H9 (cell line): ENCODE measurements around the gene TSPYL1. TPM values are rescaled to one million over a fixed set of nuclear protein-coding genes. Genes with fewer than 3 reads are reported as not detected.

Experiments
- DNase-seq: peaks from one replicate; pipeline ENCODE4 v3.0.0-alpha.2; 2017
- H2AFZ ChIP-seq: one replicate; pipeline ENCODE4 v1.6.1; 2013; ENCODE audit warnings: mild to moderate bottlenecking, low read length, control low read depth, moderate library complexity
- H2AK5ac ChIP-seq: 2 replicates; pipeline ENCODE4 v1.6.1; 2013; ENCODE audit warnings: low read length, control low read depth, mixed read lengths; ENCODE audit not compliant: insufficient read length
- H2BK120ac ChIP-seq: one replicate; pipeline ENCODE4 v1.6.1; 2013; ENCODE audit warnings: low read depth, mild to moderate bottlenecking, low read length, control low read depth, inconsistent platforms; ENCODE audit not compliant: poor library complexity, severe bottlenecking
- H2BK12ac ChIP-seq: 2 replicates; pipeline ENCODE4 v1.6.1; 2013; ENCODE audit warnings: low read length, control low read depth, mixed read lengths, low read depth; ENCODE audit not compliant: insufficient read length
- H2BK15ac ChIP-seq: 2 replicates; pipeline ENCODE4 v1.6.1; 2013; ENCODE audit warnings: low read depth, low read length, control low read depth
- H2BK20ac ChIP-seq: one replicate; pipeline ENCODE4 v1.6.1; 2013; ENCODE audit warnings: low read depth, mild to moderate bottlenecking, low read length, control low read depth, inconsistent platforms; ENCODE audit not compliant: poor library complexity, severe bottlenecking
- H2BK5ac ChIP-seq: 2 replicates; pipeline ENCODE4 v1.6.1; 2013; ENCODE audit warnings: low read length, control low read depth, mixed read lengths; ENCODE audit not compliant: insufficient read length
- H3K14ac ChIP-seq: 2 replicates; pipeline ENCODE4 v1.6.1; 2013; ENCODE audit warnings: low read length, control low read depth; ENCODE audit not compliant: insufficient read depth
- H3K18ac ChIP-seq: 2 replicates; pipeline ENCODE4 v1.6.1; 2013; ENCODE audit warnings: low read depth, mild to moderate bottlenecking, mixed read lengths, low read length, control low read depth; ENCODE audit not compliant: insufficient read length
- H3K23ac ChIP-seq: 2 replicates; pipeline ENCODE4 v1.6.1; 2013; ENCODE audit warnings: low read length, control low read depth, mixed read lengths, low read depth; ENCODE audit not compliant: insufficient read length
- H3K23me2 ChIP-seq: 2 replicates; pipeline ENCODE4 v1.6.1; 2013; ENCODE audit warnings: low read depth, mild to moderate bottlenecking, mixed read lengths, low read length, control low read depth; ENCODE audit not compliant: insufficient read length, poor library complexity, severe bottlenecking
- H3K27ac ChIP-seq: 2 replicates; pipeline ENCODE4 v1.5.1; 2013; ENCODE audit warnings: low read length, control low read depth, mixed read lengths, low read depth; ENCODE audit not compliant: insufficient read length
- H3K27me3 ChIP-seq: 2 replicates; pipeline ENCODE4 v1.6.1; 2013; ENCODE audit warnings: low read length, control low read depth, inconsistent platforms; ENCODE audit not compliant: insufficient read depth
- H3K4ac ChIP-seq: 2 replicates; pipeline ENCODE4 v1.6.1; 2013; ENCODE audit warnings: low read depth, mild to moderate bottlenecking, control low read depth, inconsistent platforms, low read length, moderate library complexity
- H3K4me1 ChIP-seq: 2 replicates; pipeline ENCODE4 v1.6.1; 2013; ENCODE audit warnings: low read length, control low read depth, inconsistent platforms; ENCODE audit not compliant: insufficient read depth
- H3K4me2 ChIP-seq: 2 replicates; pipeline ENCODE4 v1.6.1; 2013; ENCODE audit warnings: low read length, control low read depth, mixed read lengths; ENCODE audit not compliant: insufficient read length, insufficient read depth
- H3K56ac ChIP-seq: 2 replicates; pipeline ENCODE4 v1.6.1; 2013; ENCODE audit warnings: low read depth, mild to moderate bottlenecking, mixed read lengths, low read length, control low read depth; ENCODE audit not compliant: insufficient read length
- H3K79me1 ChIP-seq: 2 replicates; pipeline ENCODE4 v1.6.1; 2013; ENCODE audit warnings: low read depth, mild to moderate bottlenecking, moderate library complexity, low read length, control low read depth, inconsistent platforms; ENCODE audit not compliant: insufficient read depth, poor library complexity, severe bottlenecking
- H3K79me2 ChIP-seq: 2 replicates; pipeline ENCODE4 v1.6.1; 2013; ENCODE audit warnings: low read length, control low read depth, inconsistent platforms; ENCODE audit not compliant: insufficient read depth
- H3K9ac ChIP-seq: 2 replicates; pipeline ENCODE4 v1.6.1; 2013; ENCODE audit warnings: low read length, control low read depth, mixed read lengths; ENCODE audit not compliant: insufficient read length; ENCODE audit errors: extremely low read depth
- H3K9me3 ChIP-seq: one replicate; pipeline ENCODE4 v1.6.1; 2013; ENCODE audit warnings: low read depth, low read length, inconsistent platforms; ENCODE audit not compliant: control insufficient read depth
- H3T11ph ChIP-seq: one replicate; pipeline ENCODE4 v1.6.1; 2013; ENCODE audit warnings: mild to moderate bottlenecking, low read length, control low read depth, inconsistent platforms
- H4K20me1 ChIP-seq: one replicate; pipeline ENCODE4 v1.6.1; 2013; ENCODE audit not compliant: control insufficient read depth, insufficient read length, insufficient read depth
- H4K5ac ChIP-seq: 2 replicates; pipeline ENCODE4 v1.6.1; 2013; ENCODE audit warnings: low read depth, mild to moderate bottlenecking, mixed read lengths, low read length, control low read depth; ENCODE audit not compliant: insufficient read length
- H4K8ac ChIP-seq: replicated peaks from 2 replicates; pipeline ENCODE4 v1.6.1; 2013; ENCODE audit warnings: low read length, control low read depth, mixed read lengths, low read depth; ENCODE audit not compliant: insufficient read length
- H4K91ac ChIP-seq: 2 replicates; pipeline ENCODE4 v1.6.1; 2013; ENCODE audit warnings: low read depth, mild to moderate bottlenecking, moderate library complexity, mixed read lengths, low read length, control low read depth; ENCODE audit not compliant: insufficient read length
- H3K27ac Mint-ChIP-seq, 3 experiments: 2 replicates in 2 of 3; 3 replicates in 1 of 3; pipeline ENCODE4 v1.8.0; 2020 to 2021; ENCODE audit warnings: mixed read lengths in 3 of 3, mild to moderate bottlenecking in 1 of 3, moderate library complexity in 1 of 3
- H3K27me3 Mint-ChIP-seq: 2 replicates; pipeline ENCODE4 v1.8.0; 2021; ENCODE audit warnings: low read depth, mild to moderate bottlenecking, moderate library complexity, mixed read lengths
- H3K36me3 Mint-ChIP-seq, 3 experiments: 2 replicates in 2 of 3; 3 replicates in 1 of 3; pipeline ENCODE4 v1.8.0; 2020 to 2021; ENCODE audit warnings: low read depth in 3 of 3, mixed read lengths in 3 of 3; ENCODE audit not compliant: insufficient read depth in 1 of 3
- H3K4me1 Mint-ChIP-seq, 2 experiments: 2 replicates each; pipeline ENCODE4 v1.8.0; 2020; ENCODE audit warnings: mixed read lengths in 2 of 2
- H3K4me3 Mint-ChIP-seq, 2 experiments: 2 replicates in 1 of 2; 3 replicates in 1 of 2; pipeline ENCODE4 v1.8.0; 2020 to 2021; ENCODE audit warnings: mild to moderate bottlenecking in 2 of 2, mixed read lengths in 2 of 2, moderate library complexity in 1 of 2
- H3K9me3 Mint-ChIP-seq, 2 experiments: 2 replicates in 1 of 2; 3 replicates in 1 of 2; pipeline ENCODE4 v1.8.0; 2020; ENCODE audit warnings: mild to moderate bottlenecking in 2 of 2, mixed read lengths in 2 of 2, moderate library complexity in 1 of 2
- CTCF ChIP-seq: fragments of 200-600 bp; sonication (generic); conservative IDR thresholded peaks from 3 replicates; pipeline ENCODE4 v1.8.0; 2021; ENCODE audit warnings: antibody characterized with exemption, mild to moderate bottlenecking
- WGBS: extraction: QIAGEN DNeasy Blood & Tissue Kit; methylation state at CpG from one replicate; pipeline ENCODE4 v1.1.7; 2013; ENCODE audit warnings: missing lambda C conversion rate, low lambda C conversion rate, mixed read lengths; ENCODE audit not compliant: insufficient read length; ENCODE audit errors: extremely low coverage; 5-methylcytosine and 5-hydroxymethylcytosine counted together
- total RNA-seq: library from RNA; stranded (reverse); gene quantifications from 2 replicates; pipeline ENCODE4 v1.2.1, GENCODE V29; 2021

Gene TSPYL1
- total RNA-seq, 1 experiment from 2014 or later: 75.3 TPM

- Histone ChIP-seq H4K20me1 (no peaks in the 10 kb centered on the region), H3K4me1 (peaks cover 10% of the 10 kb centered on the region; the same call in 1 of the 2 replicates), H4K5ac (no peak overlapping the region), H3K4ac (no peak overlapping the region), H2BK5ac (no peak overlapping the region), H2BK12ac (peak overlapping the region; percentile 31), H3K79me2 (peaks cover 3% of the 10 kb centered on the region; the same call in 1 of the 2 replicates), H3K18ac (no peak overlapping the region), H3K9ac (no peak overlapping the region), H2BK15ac (no peak overlapping the region), H3T11ph (no peak overlapping the region), H2AFZ (no peak overlapping the region), H3K14ac (no peak overlapping the region), H4K91ac (no peak overlapping the region), H2AK5ac (no peak overlapping the region), H3K27ac (peak overlapping the region; percentile 40), H3K79me1 (no peaks in the 10 kb centered on the region), H3K23me2 (peaks cover 9% of the 10 kb centered on the region), H3K9me3 (no peaks in the 10 kb centered on the region), H2BK20ac (no peak overlapping the region), H3K27me3 (no peaks in the 10 kb centered on the region), H3K23ac (no peak overlapping the region), H3K56ac (no peak overlapping the region), H3K4me2 (peak overlapping the region; percentile 75), H2BK120ac (no peak overlapping the region), H4K8ac (no peak overlapping the region)
- H3K4me1 Mint-ChIP-seq: peaks cover 26 to 28% of the 10 kb centered on the region in 2 experiments
- peak overlapping the region; percentile 47 to 67 for H3K4me3 Mint-ChIP-seq
- no CpG with 5 or more reads among the region's 6 CpGs for WGBS
- H3K36me3 Mint-ChIP-seq: peaks cover 4 to 12% (median 6%) of the 10 kb centered on the region in 3 experiments; a peak in 4 of 7 replicates
- TF ChIP-seq CTCF: no peak
- peak overlapping the region; percentile 33 to 92 (median 87); a peak in 6 of 7 replicates for H3K27ac Mint-ChIP-seq
- H3K27me3 Mint-ChIP-seq: no peaks in the 10 kb centered on the region
- DNase-seq: peak; percentile 39
- no peaks in the 10 kb centered on the region for H3K9me3 Mint-ChIP-seq
Measured at GRCh38 chr6:116251568-116252384, 28.0 kb downstream of the TSPYL1 start.
